GM12892 (cell line): ENCODE data around the gene KRTAP3-1.

Source experiments
- POLR2A ChIP-seq: IDR thresholded peaks from 2 replicates; pipeline ENCODE4 v1.6.1; 2011; ENCODE audit warnings: low read depth, low read length, control low read depth
- TAF1 ChIP-seq: IDR thresholded peaks from 2 replicates; pipeline ENCODE4 v1.6.1; 2011; ENCODE audit warnings: low read depth, mild to moderate bottlenecking, control low read depth, low read length, borderline replicate concordance

- TF ChIP-seq TAF1 (no peak), POLR2A (no peak)
Measured at GRCh38 chr17:41010441-41010840, 1.5 kb upstream of the KRTAP3-1 start.
